SK-N-SH (cell line): ENCODE data around the gene KRTAP12-1. TPM values are rescaled to one million over a fixed set of nuclear protein-coding genes. Genes with fewer than 3 reads are reported as not detected.

Source experiments
- CTCF ChIA-PET: fragments of 300-600, 350-600 bp; formaldehyde crosslinking; extraction: SDS; loops from one replicate; lab custom pipeline; 2021; lab: Yijun Ruan, JAX
- POLR2A ChIA-PET: fragments of 350-600 bp; sonication (Branson Sonifier 250); formaldehyde crosslinking; extraction: SDS; loops from one replicate; lab custom pipeline; 2020; ENCODE audit warnings: antibody characterized with exemption, inconsistent platforms; lab: Yijun Ruan, JAX
- DNase-seq: peaks from one replicate; pipeline ENCODE4 v3.0.0; 2012
- H2AFZ ChIP-seq: fragments of 200-600 bp; sonication (generic); 2 replicates; pipeline ENCODE4 v1.8.1; 2016; ENCODE audit warnings: antibody characterized with exemption, mild to moderate bottlenecking, low read depth
- H3F3A ChIP-seq: fragments of 200-600 bp; sonication (generic); replicated peaks from 2 replicates; pipeline ENCODE3; 2016; ENCODE audit warnings: antibody characterized with exemption, mild to moderate bottlenecking; ENCODE audit not compliant: insufficient read depth
- H3K27ac ChIP-seq, 2 experiments: fragments of 200-500 bp in 1 of 2; fragments of 200-600 bp in 1 of 2; sonication (Bioruptor generic) in 1 of 2; sonication (generic), shearing (Covaris generic) in 1 of 2; 2 replicates each; pipeline versions ENCODE4 v1.5.1 to v1.6.1; 2014 to 2016; ENCODE audit warnings: low read depth in 2 of 2, inconsistent platforms in 1 of 2, low read length in 1 of 2, mild to moderate bottlenecking in 1 of 2, mixed read lengths in 1 of 2
- H3K27me3 ChIP-seq: fragments of 200-600 bp; sonication (generic), shearing (Covaris generic); 2 replicates; pipeline ENCODE4 v1.6.1; 2016; ENCODE audit warnings: mixed run types; ENCODE audit not compliant: insufficient read depth
- H3K36me3 ChIP-seq, 2 experiments: fragments of 200-500 bp in 1 of 2; fragments of 200-600 bp in 1 of 2; sonication (Bioruptor generic) in 1 of 2; sonication (generic) in 1 of 2; replicated peaks in 1 of 2; 2 replicates each; pipeline versions ENCODE3 to v1.5.1; 2014 to 2016; ENCODE audit warnings: low read length in 1 of 2, mild to moderate bottlenecking in 1 of 2; ENCODE audit not compliant: insufficient read depth in 2 of 2, control insufficient read depth in 1 of 2
- H3K4me1 ChIP-seq, 2 experiments: fragments of 200-500 bp in 1 of 2; fragments of 200-600 bp in 1 of 2; sonication (Bioruptor generic) in 1 of 2; sonication (generic), shearing (Covaris generic) in 1 of 2; 2 replicates each; pipeline versions ENCODE4 v1.5.1 to v1.6.1; 2014 to 2016; ENCODE audit warnings: low read depth in 1 of 2, low read length in 1 of 2, mixed run types in 1 of 2; ENCODE audit not compliant: insufficient read depth in 2 of 2, control insufficient read depth in 1 of 2
- H3K4me2 ChIP-seq: fragments of 200-600 bp; sonication (generic), shearing (Covaris generic); 2 replicates; pipeline ENCODE4 v1.6.1; 2017; ENCODE audit warnings: mixed run types
- H3K4me3 ChIP-seq, 2 experiments: fragments of 200-500 bp in 1 of 2; fragments of 200-600 bp in 1 of 2; sonication (Bioruptor generic) in 1 of 2; sonication (generic), shearing (Covaris generic) in 1 of 2; 2 replicates each; pipeline versions ENCODE4 v1.5.1 to v1.8.1; 2014 to 2016; ENCODE audit warnings: low read depth in 2 of 2, inconsistent platforms in 1 of 2, low read length in 1 of 2, mild to moderate bottlenecking in 1 of 2, mixed read lengths in 1 of 2, moderate library complexity in 1 of 2
- H3K79me2 ChIP-seq: fragments of 200-600 bp; sonication (generic); 2 replicates; pipeline ENCODE4 v1.8.1; 2017; ENCODE audit warnings: mild to moderate bottlenecking; ENCODE audit not compliant: insufficient read depth
- H3K9ac ChIP-seq: fragments of 200-600 bp; sonication (generic); 2 replicates; pipeline ENCODE4 v1.6.1; 2017; ENCODE audit warnings: mixed run types
- H3K9me2 ChIP-seq: fragments of 200-600 bp; sonication (generic); 2 replicates; pipeline ENCODE4 v1.6.1; 2017; ENCODE audit warnings: mixed run types
- H3K9me3 ChIP-seq: fragments of 200-600 bp; sonication (generic); 2 replicates; pipeline ENCODE4 v1.6.1; 2017; ENCODE audit warnings: mixed run types, mild to moderate bottlenecking, moderate library complexity
- H4K20me1 ChIP-seq: fragments of 200-600 bp; sonication (generic); 2 replicates; pipeline ENCODE4 v1.6.1; 2017; ENCODE audit warnings: mild to moderate bottlenecking, mixed run types; ENCODE audit not compliant: insufficient read depth
- CTCF ChIP-seq: fragments of 200-600 bp; sonication (generic); IDR thresholded peaks from 2 replicates; pipeline ENCODE4 v1.6.1; 2017; ENCODE audit warnings: antibody characterized with exemption, mild to moderate bottlenecking, moderate library complexity
- EP300 ChIP-seq, 2 experiments: IDR thresholded peaks; 2 replicates each; pipeline versions ENCODE4 v1.4.0 to v1.6.1; 2012; ENCODE audit warnings: borderline replicate concordance in 1 of 2, low read depth in 1 of 2, low read length in 1 of 2
- FOSL2 ChIP-seq: IDR thresholded peaks from 2 replicates; pipeline ENCODE4 v1.4.0; 2012; ENCODE audit warnings: low read depth, mild to moderate bottlenecking, moderate library complexity, borderline replicate concordance
- GABPA ChIP-seq: IDR thresholded peaks from 2 replicates; pipeline ENCODE4 v1.4.0; 2012; ENCODE audit warnings: low read depth, mild to moderate bottlenecking
- IRF3 ChIP-seq: fragments of 150-350 bp; IDR thresholded peaks from 2 replicates; pipeline ENCODE4 v1.6.1; 2016; ENCODE audit warnings: mild to moderate bottlenecking, low read depth, low read length
- JUND ChIP-seq: IDR thresholded peaks from 2 replicates; pipeline ENCODE4 v1.4.0; 2012
- MEF2A ChIP-seq: IDR thresholded peaks from 2 replicates; pipeline ENCODE4 v1.4.0; 2012; ENCODE audit warnings: low read depth, borderline replicate concordance
- MXI1 ChIP-seq: IDR thresholded peaks from 2 replicates; pipeline ENCODE4 v1.6.1; 2012; ENCODE audit warnings: mild to moderate bottlenecking, low read depth, low read length, improper control_type of control experiment
- NFIC ChIP-seq: IDR thresholded peaks from 2 replicates; pipeline ENCODE4 v1.4.0; 2012; ENCODE audit warnings: borderline replicate concordance
- NRF1 ChIP-seq: IDR thresholded peaks from 2 replicates; pipeline ENCODE4 v1.6.1; 2012; ENCODE audit warnings: low read depth, mild to moderate bottlenecking, low read length
- PBX3 ChIP-seq: IDR thresholded peaks from 2 replicates; pipeline ENCODE4; 2012
- POLR2AphosphoS5 ChIP-seq: IDR thresholded peaks from 2 replicates; pipeline ENCODE4 v1.6.1; 2012; ENCODE audit warnings: low read depth, low read length
- REST ChIP-seq: IDR thresholded peaks from 2 replicates; pipeline ENCODE4 v1.6.1; 2012; ENCODE audit warnings: mild to moderate bottlenecking, low read depth, low read length, moderate library complexity
- SMC3 ChIP-seq: IDR thresholded peaks from 2 replicates; pipeline ENCODE4 v1.6.1; 2012; ENCODE audit warnings: low read depth, low read length, improper control_type of control experiment
- TCF12 ChIP-seq: IDR thresholded peaks from 2 replicates; pipeline ENCODE4 v1.4.0; 2012
- TEAD4 ChIP-seq: IDR thresholded peaks from 2 replicates; pipeline ENCODE4 v1.4.0; 2012; ENCODE audit warnings: mild to moderate bottlenecking, borderline replicate concordance; ENCODE audit not compliant: insufficient read depth
- USF1 ChIP-seq: IDR thresholded peaks from 2 replicates; pipeline ENCODE4 v1.4.0; 2012; ENCODE audit warnings: low read depth, borderline replicate concordance
- WGBS: methylation state at CpG from one replicate; pipeline ENCODE4 v1.1.6; 2017; ENCODE audit warnings: low lambda C conversion rate; 5-methylcytosine and 5-hydroxymethylcytosine counted together
- polyA plus RNA-seq, 3 experiments: library from polyadenylated mRNA; depleted of rRNA; stranded (reverse); fragments of >200 nt; gene quantifications; 2 replicates each; pipeline ENCODE4 v1.2.3, GENCODE V29; 2012

Gene KRTAP12-1
- polyA plus RNA-seq, 1 of the 3 experiments (the other 2 are of a cell fraction), result not detected

- no peak overlapping the region for H3K4me3 ChIP-seq
- H3K36me3 ChIP-seq, result no peaks in the 10 kb centered on the region
- ChIA-PET CTCF (interaction anchor here (1.1 kb wide), 1 partner anchor 26 kb away, joined by 3 read pairs; no protein-coding TSS in a partner anchor), POLR2A (no interaction called here)
- H3K27me3 ChIP-seq, result peaks cover 41% of the 10 kb centered on the region
- no peak overlapping the region for H3K4me2 ChIP-seq
- H4K20me1 ChIP-seq, result no peaks in the 10 kb centered on the region
- TF ChIP-seq REST (no peak), TCF12 (no peak), JUND (no peak), MXI1 (no peak), NFIC (no peak), SMC3 (no peak), CTCF (no peak)
- no peaks in the 10 kb centered on the region for H3K9me3 ChIP-seq
- no peaks in the 10 kb centered on the region for H3K4me1 ChIP-seq
- H3K9me2 ChIP-seq, result no peaks in the 10 kb centered on the region
- DNase-seq, result no peak
- H3K9ac ChIP-seq, result no peak overlapping the region
- H3F3A ChIP-seq, result no peaks in the 10 kb centered on the region
- no peak overlapping the region for H3K27ac ChIP-seq
- H2AFZ ChIP-seq, result no peak overlapping the region
- H3K79me2 ChIP-seq, result no peaks in the 10 kb centered on the region
- WGBS, result 31% methylated on average over 20 of the region's 25 CpGs
Measured at GRCh38 chr21:44686843-44687561, 5.0 kb upstream of the KRTAP12-1 start.

GRCh38 chr21:44686000-44686781 is 4.2 kb upstream of the KRTAP12-1 start:
- ChIA-PET CTCF (interaction anchor here (0.6 kb wide), 1 partner anchor 206 kb away, joined by 3 read pairs; no protein-coding TSS in a partner anchor), POLR2A (interaction anchor here (1.0 kb wide), 1 partner anchor 31 kb away, joined by 3 read pairs; the partner anchor contains the start of gene KRTAP12-4)
- Histone ChIP-seq H3K4me1 (no peaks in the 10 kb centered on the region), H3K9me3 (no peaks in the 10 kb centered on the region), H4K20me1 (no peaks in the 10 kb centered on the region), H3K9ac (no peak overlapping the region), H3K4me3 (no peak overlapping the region), H3K79me2 (no peaks in the 10 kb centered on the region), H3K27me3 (peaks cover 45% of the 10 kb centered on the region), H2AFZ (no peak overlapping the region), H3K4me2 (no peak overlapping the region), H3F3A (no peaks in the 10 kb centered on the region), H3K36me3 (no peaks in the 10 kb centered on the region), H3K27ac (no peak overlapping the region), H3K9me2 (no peaks in the 10 kb centered on the region)
- 22% methylated on average over 4 of the region's 14 CpGs for WGBS
- DNase-seq, result no peak
- TF ChIP-seq GABPA (no peak), SMC3 (no peak), NRF1 (no peak), MEF2A (no peak), EP300 (IDR thresholded peaks at IDR 0.05; ENCODE audit: borderline replicate concordance in 1 of 2, low read depth in 1 of 2, low read length in 1 of 2) (no peak), PBX3 (no peak), FOSL2 (no peak), POLR2AphosphoS5 (no peak), USF1 (no peak), TEAD4 (no peak), IRF3 (no peak)
